ENCODE results near the gene SLC39A11. TPM values are rescaled to one million over a fixed set of nuclear protein-coding genes. Genes with fewer than 3 reads are reported as not detected.

The SLC39A11 gene
- total and polyA plus RNA-seq, 12 donors: 7.0 to 91.4 (median 22.7) TPM

DNA sequence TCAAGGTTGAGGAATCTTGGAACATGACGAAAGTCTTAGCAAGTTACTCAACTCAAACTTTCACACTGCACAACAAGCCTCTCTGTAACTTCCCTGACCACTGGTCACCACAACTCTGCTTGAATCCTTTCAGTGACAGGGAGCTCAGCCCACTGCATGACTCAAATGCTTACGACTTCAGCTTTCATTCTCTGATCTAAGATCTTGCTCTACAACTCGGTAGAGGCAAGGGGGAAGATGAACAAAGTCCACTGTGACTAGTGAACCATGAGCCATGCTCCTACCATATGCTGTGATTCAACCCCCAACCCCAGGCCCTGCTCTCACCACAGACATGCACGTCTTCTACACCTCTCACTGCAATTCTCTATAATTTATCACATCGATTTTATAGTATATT lies 160.9 kb downstream of the SLC39A11 start:
- 92 to 96% (median 94%) methylated on average over 5 of the region's 5 CpGs for WGBS, 4 donors
- Histone ChIP-seq H3K27ac (no peak overlapping the region), H3K4me3 (no peak overlapping the region), H3K36me3 (replicated peaks in 1 of 2) (no peaks in the 10 kb centered on the region), H3K27me3 (no peaks in the 10 kb centered on the region), H3K9me3 (replicated peaks in 1 of 3) (peaks cover 0 to 3% (median 0%) of the 10 kb centered on the region in 3 donors), H3K4me1 (replicated peaks in 1 of 2) (no peaks in the 10 kb centered on the region)
- TF ChIP-seq, protein P1, sequence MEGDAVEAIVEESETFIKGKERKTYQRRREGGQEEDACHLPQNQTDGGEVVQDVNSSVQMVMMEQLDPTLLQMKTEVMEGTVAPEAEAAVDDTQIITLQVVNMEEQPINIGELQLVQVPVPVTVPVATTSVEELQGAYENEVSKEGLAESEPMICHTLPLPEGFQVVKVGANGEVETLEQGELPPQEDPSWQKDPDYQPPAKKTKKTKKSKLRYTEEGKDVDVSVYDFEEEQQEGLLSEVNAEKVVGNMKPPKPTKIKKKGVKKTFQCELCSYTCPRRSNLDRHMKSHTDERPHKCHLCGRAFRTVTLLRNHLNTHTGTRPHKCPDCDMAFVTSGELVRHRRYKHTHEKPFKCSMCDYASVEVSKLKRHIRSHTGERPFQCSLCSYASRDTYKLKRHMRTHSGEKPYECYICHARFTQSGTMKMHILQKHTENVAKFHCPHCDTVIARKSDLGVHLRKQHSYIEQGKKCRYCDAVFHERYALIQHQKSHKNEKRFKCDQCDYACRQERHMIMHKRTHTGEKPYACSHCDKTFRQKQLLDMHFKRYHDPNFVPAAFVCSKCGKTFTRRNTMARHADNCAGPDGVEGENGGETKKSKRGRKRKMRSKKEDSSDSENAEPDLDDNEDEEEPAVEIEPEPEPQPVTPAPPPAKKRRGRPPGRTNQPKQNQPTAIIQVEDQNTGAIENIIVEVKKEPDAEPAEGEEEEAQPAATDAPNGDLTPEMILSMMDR (IDR thresholded peaks at IDR 0.05): no peak
- TF ChIP-seq POLR2A (IDR thresholded peaks at IDR 0.05): no peak
- intact Hi-C loops (cut with DNase I): no loop called here
- DNase-seq: no peak

- no peak for TF ChIP-seq POLR2A (IDR thresholded peaks at IDR 0.05)
- TF ChIP-seq, protein P1 (IDR thresholded peaks at IDR 0.05): no peak
- no peaks in the 10 kb centered on the region for H3K4me1 ChIP-seq (replicated peaks in 1 of 2)
- intact Hi-C loops (cut with DNase I): no loop called here
- H3K27ac ChIP-seq: no peak overlapping the region
- WGBS, 4 donors: 80 to 94% (median 84%) methylated on average over 9 of the region's 9 CpGs
- peaks cover 0 to 3% (median 0%) of the 10 kb centered on the region in 3 donors for H3K9me3 ChIP-seq (replicated peaks in 1 of 3)
- H3K36me3 ChIP-seq (replicated peaks in 1 of 2): no peaks in the 10 kb centered on the region
- no peaks in the 10 kb centered on the region for H3K27me3 ChIP-seq
- no peak for DNase-seq
- H3K4me3 ChIP-seq: no peak overlapping the region
These were observed 161.3 kb downstream of the SLC39A11 start for GRCh38 chr17:72931163-72931562.

DNA sequence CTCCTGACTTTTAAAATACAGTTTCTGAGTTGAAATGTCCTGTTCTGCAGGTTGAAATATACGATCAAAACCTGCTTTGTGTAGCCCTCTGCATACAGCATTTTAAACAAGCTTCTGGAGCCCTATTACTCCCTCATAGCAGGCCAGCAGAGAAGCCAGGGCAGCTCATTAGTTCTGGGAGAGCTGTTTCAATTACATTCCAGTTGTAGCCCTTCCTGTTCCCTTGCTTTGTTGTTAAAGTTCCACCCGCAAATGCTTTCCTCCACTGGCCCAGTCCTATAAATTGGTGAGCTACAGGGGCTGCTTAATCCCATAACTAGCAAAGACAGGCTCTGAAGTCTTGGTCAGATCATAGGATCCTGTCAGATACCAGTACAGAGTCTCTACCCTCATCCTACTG lies 162.5 kb downstream of the SLC39A11 start:
- no peak for DNase-seq
- H3K27ac ChIP-seq: no peak overlapping the region
- peaks cover 0 to 3% (median 0%) of the 10 kb centered on the region in 3 donors for H3K9me3 ChIP-seq (replicated peaks in 1 of 3)
- 92 to 96% (median 94%) methylated on average over 2 of the region's 2 CpGs for WGBS, 4 donors
- no peaks in the 10 kb centered on the region for H3K36me3 ChIP-seq (replicated peaks in 1 of 2)
- TF ChIP-seq, protein P1 (IDR thresholded peaks at IDR 0.05): no peak
- no peak for TF ChIP-seq POLR2A (IDR thresholded peaks at IDR 0.05)
- no peak overlapping the region for H3K4me3 ChIP-seq
- H3K4me1 ChIP-seq (replicated peaks in 1 of 2): no peaks in the 10 kb centered on the region
- intact Hi-C loops (cut with DNase I): no loop called here
- no peaks in the 10 kb centered on the region for H3K27me3 ChIP-seq

GRCh38 chr17:72928454-72929136 lies 163.9 kb downstream of the SLC39A11 start:
- no peak for DNase-seq
- peaks cover 0 to 3% (median 0%) of the 10 kb centered on the region in 3 donors for H3K9me3 ChIP-seq (replicated peaks in 1 of 3)
- intact Hi-C loops (cut with DNase I): no loop called here
- no peak for TF ChIP-seq POLR2A (IDR thresholded peaks at IDR 0.05)
- TF ChIP-seq, protein P1 (IDR thresholded peaks at IDR 0.05): no peak
- H3K36me3 ChIP-seq (replicated peaks in 1 of 2): no peaks in the 10 kb centered on the region
- H3K4me3 ChIP-seq: no peak overlapping the region
- H3K27ac ChIP-seq: no peak overlapping the region
- 92 to 98% (median 93%) methylated on average over 5 to 7 of the region's 7 CpGs for WGBS, 4 donors
- no peaks in the 10 kb centered on the region for H3K4me1 ChIP-seq (replicated peaks in 1 of 2)
- H3K27me3 ChIP-seq: no peaks in the 10 kb centered on the region
